ENCODE results near the gene TWF2. TPM values are rescaled to one million over a fixed set of nuclear protein-coding genes. Genes with fewer than 3 reads are reported as not detected.

TWF2 gene
- total RNA-seq, 2 donors from 2014 or later: 52.2 to 69.2 TPM

GRCh38 chr3:52281981-52282801, 43.2 kb upstream of the TWF2 start:
- DNase-seq (ENCODE audit: low spot score) (no peak), ATAC-seq (ENCODE audit: insufficient number of reproducible peaks, low FRiP score, low read depth) (no peak)
- Histone ChIP-seq H3K36me3 (no peaks in the 10 kb centered on the region), H3K9me3 (no peaks in the 10 kb centered on the region), H3K27ac (peak overlapping the region in 1 of 2 donors; percentile 66), H3K27me3 (replicated peaks; ENCODE audit: insufficient read depth) (no peaks in the 10 kb centered on the region), H3K4me3 (no peak overlapping the region), H3K4me1 (ENCODE audit: control insufficient read depth in 1 of 2, low read depth in 2 of 2) (peaks cover 22 to 35% of the 10 kb centered on the region in 2 donors)
- TF ChIP-seq, protein P1, sequence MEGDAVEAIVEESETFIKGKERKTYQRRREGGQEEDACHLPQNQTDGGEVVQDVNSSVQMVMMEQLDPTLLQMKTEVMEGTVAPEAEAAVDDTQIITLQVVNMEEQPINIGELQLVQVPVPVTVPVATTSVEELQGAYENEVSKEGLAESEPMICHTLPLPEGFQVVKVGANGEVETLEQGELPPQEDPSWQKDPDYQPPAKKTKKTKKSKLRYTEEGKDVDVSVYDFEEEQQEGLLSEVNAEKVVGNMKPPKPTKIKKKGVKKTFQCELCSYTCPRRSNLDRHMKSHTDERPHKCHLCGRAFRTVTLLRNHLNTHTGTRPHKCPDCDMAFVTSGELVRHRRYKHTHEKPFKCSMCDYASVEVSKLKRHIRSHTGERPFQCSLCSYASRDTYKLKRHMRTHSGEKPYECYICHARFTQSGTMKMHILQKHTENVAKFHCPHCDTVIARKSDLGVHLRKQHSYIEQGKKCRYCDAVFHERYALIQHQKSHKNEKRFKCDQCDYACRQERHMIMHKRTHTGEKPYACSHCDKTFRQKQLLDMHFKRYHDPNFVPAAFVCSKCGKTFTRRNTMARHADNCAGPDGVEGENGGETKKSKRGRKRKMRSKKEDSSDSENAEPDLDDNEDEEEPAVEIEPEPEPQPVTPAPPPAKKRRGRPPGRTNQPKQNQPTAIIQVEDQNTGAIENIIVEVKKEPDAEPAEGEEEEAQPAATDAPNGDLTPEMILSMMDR (IDR thresholded peaks at IDR 0.05): no peak

DNA sequence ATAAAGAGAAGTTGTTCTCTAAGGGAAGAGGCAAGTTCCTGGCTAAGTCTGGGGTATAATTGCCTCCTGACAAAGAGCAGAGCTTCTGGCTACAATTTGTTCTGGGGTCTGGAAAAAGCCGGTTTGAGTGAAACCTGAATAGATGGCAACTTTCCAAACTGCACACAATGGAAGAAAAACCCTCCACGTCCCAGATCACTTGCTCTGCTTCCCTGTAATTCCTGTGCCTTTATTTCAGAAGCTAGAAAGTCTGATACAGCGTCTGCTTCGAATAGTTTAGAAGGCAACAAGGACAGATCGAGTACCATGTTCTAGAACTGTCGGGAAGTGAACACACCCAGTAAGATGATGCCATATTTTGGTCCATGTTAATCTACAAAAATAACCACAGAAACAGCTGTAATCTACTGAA, 41.1 kb upstream of the TWF2 start:
- peak overlapping the region; percentile 96 for H3K4me3 ChIP-seq
- H3K36me3 ChIP-seq: no peaks in the 10 kb centered on the region
- no peak for DNase-seq (ENCODE audit: low spot score)
- no peak for ATAC-seq (ENCODE audit: insufficient number of reproducible peaks, low FRiP score, low read depth)
- TF ChIP-seq, protein P1 (IDR thresholded peaks at IDR 0.05): no peak
- peaks cover 23 to 45% of the 10 kb centered on the region in 2 donors for H3K4me1 ChIP-seq (ENCODE audit: control insufficient read depth in 1 of 2, low read depth in 2 of 2)
- H3K27ac ChIP-seq: peak overlapping the region; percentile 87 to 95
- H3K9me3 ChIP-seq: no peaks in the 10 kb centered on the region
- H3K27me3 ChIP-seq (replicated peaks; ENCODE audit: insufficient read depth): no peaks in the 10 kb centered on the region

DNA sequence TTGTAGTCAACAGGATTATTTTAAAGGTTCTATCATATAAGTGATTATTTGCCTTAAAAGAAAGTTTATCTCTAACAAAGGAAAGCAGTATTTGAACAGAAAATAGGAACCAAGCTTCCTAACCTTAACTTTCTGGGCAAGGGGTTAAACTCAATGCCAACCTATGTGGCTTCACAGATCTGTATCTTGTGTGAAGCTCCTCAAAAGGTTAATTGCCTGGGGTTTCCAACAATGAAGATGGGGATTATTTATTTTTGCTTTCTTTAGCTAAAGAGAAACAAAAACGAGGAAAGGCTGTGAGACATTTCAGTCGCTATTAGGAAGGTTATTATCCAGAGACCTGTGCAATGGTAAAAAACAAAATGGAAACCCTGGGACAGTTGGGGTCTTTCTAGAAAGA, 40.6 kb upstream of the TWF2 start:
- TF ChIP-seq, protein P1 (IDR thresholded peaks at IDR 0.05): no peak
- Histone ChIP-seq H3K4me1 (ENCODE audit: control insufficient read depth in 1 of 2, low read depth in 2 of 2) (peaks cover 24 to 49% of the 10 kb centered on the region in 2 donors), H3K27ac (peak overlapping the region; percentile 87 to 95), H3K36me3 (no peaks in the 10 kb centered on the region), H3K9me3 (no peaks in the 10 kb centered on the region), H3K27me3 (replicated peaks; ENCODE audit: insufficient read depth) (no peaks in the 10 kb centered on the region), H3K4me3 (peak overlapping the region; percentile 96)
- ATAC-seq (ENCODE audit: insufficient number of reproducible peaks, low FRiP score, low read depth): no peak
- DNase-seq (ENCODE audit: low spot score): no peak

DNA sequence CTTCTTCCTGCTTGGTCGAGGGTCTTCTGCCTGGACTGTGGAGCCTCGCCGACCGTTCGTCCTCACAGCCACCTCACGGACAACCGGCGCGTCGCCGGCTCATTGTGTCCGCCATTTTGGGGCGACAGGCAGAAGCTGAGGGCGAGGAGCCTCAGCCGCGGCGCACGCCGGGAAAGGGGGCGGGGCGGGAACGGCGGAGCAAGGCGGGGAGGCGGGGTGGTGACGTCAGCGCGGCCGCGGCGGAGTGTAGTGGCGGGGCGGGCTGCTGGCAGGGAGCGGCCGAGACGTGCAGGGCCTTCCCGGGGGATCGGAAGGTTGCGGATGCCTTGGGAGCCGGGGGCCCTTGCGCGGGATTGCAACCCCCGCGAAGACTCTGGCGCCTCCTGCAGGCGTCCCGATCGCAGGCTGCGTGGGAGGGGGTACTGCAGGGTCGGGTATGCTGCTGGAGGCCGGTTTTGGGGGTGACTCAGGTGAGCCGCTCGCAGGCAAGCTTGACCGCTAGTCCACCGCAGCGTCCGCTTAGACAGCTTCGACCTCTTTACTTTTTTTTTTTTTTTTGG, 39.6 kb upstream of the TWF2 start, which contains the start of gene WDR82:
Gene WDR82, minus strand, starts transcription at position 140 of the 560 bp plus-strand sequence. CDS start 288 bp downstream, outside the sequence.
- DNase-seq (ENCODE audit: low spot score) (peak; percentile 89), ATAC-seq (ENCODE audit: insufficient number of reproducible peaks, low FRiP score, low read depth) (peak; percentile 92)
- Histone ChIP-seq H3K27me3 (replicated peaks; ENCODE audit: insufficient read depth) (no peaks in the 10 kb centered on the region), H3K9me3 (no peaks in the 10 kb centered on the region), H3K36me3 (no peaks in the 10 kb centered on the region), H3K27ac (peak within 1 kb of the TSS; percentile 87 to 95), H3K4me1 (ENCODE audit: control insufficient read depth in 1 of 2, low read depth in 2 of 2) (peaks cover 31 to 55% of the 10 kb centered on the region in 2 donors), H3K4me3 (peak within 1 kb of the TSS; percentile 96)
- TF ChIP-seq, protein P1 (IDR thresholded peaks at IDR 0.05): peak; percentile 30

- TF ChIP-seq, protein P1 (IDR thresholded peaks at IDR 0.05): peak; percentile 51
- peaks cover 31 to 56% of the 10 kb centered on the region in 2 donors for H3K4me1 ChIP-seq (ENCODE audit: control insufficient read depth in 1 of 2, low read depth in 2 of 2)
- no peak for DNase-seq (ENCODE audit: low spot score)
These were observed 39.1 kb upstream of the TWF2 start for GRCh38 chr3:52277972-52278509.

More at GRCh38 chr3:52277972-52278509, 39.1 kb upstream of the TWF2 start:
- Histone ChIP-seq H3K27me3 (replicated peaks; ENCODE audit: insufficient read depth) (no peaks in the 10 kb centered on the region), H3K4me3 (peak overlapping the region; percentile 96), H3K36me3 (no peaks in the 10 kb centered on the region), H3K27ac (peak overlapping the region; percentile 87 to 95), H3K9me3 (no peaks in the 10 kb centered on the region)
- peak; percentile 59 for ATAC-seq (ENCODE audit: insufficient number of reproducible peaks, low FRiP score, low read depth)
